ENCODE data around the gene CBX5.

CBX5 gene

DNA sequence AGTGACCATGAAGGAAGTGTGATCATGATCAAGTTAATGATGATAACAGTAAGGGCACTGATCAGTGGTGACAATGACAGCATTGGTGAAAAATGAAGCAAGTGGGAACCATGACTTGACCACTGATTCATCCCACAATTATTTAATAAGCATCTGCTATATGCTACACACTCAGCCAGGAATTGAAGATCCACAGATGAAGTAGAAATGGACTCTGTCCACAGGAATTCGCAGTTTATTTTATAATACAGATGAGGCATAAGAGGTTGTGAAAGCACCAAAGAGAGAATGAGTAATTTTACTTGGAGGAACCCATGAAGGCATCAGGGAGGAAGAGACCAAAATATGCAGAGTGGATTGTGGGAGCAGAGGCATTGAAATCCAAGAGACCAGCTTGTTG, 57.3 kb downstream of the CBX5 start:
- DNase-seq = no peak

DNA sequence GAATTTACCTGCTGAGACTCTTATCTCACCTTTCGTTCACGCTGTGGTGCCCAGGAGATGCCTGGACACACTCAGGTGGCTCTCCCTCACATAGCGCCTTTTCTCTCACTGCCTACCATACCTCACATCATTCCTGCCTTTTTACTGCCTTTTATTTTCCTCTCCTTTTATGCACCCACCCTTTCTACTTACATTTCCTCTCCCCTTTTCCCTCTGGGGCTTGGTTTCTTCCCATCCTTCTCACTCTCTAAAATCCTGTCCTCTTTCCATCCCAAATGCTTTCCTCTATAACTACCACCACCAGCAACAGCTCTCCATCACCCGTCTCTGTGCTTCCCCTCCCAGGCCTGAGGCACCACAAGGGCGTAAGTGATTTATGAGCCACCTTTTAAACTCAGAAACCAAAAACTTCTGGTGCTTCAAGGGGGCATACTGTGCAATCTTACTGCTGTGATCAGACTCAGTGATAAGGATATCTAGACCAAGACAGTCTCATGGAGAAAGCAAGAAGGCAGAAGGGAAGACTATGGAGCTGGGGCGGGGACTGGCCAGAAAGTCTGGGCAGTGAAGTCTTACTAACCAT, 58.4 kb downstream of the CBX5 start:
- DNase-seq = no peak

DNA sequence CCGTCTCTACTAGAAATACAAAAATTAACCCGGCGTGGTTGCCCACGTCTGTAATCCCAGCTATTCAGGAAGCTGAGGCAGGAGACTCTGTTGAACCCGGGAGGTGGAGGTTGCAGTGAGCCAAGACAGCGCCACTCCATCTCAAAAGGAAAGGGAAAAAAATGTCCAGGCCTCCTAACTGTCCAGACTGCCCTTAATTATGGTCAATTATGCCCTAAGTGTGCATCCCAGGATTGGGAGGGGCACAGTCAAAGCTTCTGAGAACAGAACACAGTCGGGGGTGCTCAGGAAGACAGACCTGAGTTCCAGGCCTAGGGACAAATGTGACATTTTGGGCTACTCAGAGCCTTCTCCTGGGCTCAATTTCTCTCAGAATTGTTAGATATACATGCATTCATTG, 59.4 kb downstream of the CBX5 start:
- DNase-seq = no peak

DNA sequence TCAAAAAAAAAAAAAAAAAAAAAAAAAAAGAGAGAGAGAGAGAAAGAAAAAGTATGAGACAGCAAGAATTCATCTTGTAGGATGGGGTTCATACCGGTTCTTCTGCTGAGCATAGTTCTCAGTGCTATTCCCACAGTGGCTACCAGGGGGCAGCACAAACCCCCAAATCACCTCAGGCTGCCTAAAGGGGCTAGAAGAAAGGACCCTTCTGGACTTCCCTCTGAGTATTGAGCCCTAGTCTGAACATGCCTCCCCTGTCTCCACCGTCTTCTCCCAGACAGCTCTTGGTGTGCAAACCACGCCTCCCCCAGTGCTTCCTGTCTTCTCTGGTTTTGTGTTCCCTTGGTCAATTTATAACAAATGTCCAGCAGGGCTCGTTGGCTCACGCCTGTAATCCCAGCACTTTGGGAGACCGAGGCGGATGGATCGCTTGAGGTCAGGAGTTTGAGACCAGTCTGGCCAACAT, 59.8 kb downstream of the CBX5 start:
- no peak for DNase-seq

DNA sequence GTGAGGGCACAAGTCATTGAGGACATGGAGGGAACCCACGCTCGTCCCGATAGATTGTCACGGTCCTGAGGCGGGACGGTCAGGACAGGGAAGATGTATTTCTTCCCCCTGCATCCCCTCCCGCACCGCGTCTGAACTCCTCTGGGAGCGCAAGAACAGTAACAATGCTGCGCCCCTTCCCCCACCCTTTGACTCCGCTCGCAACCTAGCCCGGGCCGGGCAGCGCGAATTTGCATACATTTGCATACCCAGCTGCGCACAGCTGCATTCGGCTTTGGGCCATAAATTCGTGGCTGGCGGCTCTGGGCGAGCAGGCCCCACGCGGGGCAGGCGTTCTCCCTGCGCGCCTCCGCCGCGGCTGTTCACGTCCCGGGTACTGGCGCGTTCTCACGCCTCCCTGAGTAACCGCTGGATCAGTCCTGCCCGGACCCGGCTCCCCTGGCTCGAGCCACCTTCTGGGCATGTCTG, 62.1 kb downstream of the CBX5 start:
- DNase-seq = no peak

DNA sequence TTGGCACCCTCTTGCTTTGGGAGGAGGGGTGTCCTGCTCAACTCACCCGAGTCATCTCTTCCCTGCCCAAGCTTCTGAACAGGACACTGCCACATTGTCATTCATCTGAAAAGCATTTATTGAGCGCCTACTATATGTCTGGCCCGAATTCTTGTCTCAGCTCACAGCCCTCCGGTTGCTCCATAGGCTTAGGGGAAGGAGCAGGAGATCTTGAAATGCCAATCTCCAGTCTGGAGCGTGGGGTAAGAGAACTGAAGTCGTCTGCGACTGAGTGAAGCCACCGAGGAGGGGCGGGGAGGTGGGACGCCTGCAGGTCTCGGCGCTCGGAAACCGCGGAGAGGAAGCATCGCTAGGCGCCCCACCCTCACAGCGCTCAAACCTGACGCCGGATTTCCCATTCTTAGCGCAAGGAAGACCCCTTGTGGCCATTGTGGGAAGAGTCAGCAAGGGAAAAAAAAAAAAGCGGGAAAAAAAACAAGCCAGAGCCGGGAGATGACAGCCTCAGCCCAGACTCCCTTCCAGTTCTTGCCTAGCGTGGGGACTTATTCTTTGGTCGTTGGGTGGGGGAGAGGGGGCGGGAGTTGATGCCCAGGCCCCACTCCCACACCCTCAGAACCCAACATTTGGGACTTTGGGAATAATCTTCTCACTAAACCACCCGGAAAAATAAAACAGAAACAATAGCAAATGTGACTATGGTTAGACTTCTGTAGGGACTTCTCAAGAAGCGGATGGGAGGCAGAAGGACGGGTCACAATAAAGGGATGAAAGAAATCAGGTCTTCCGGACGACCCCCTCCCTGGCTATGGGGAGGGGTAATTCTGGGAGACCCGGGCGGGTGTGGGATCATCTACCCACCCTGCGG, 62.9 kb downstream of the CBX5 start:
- DNase-seq = peak; percentile 48

DNA sequence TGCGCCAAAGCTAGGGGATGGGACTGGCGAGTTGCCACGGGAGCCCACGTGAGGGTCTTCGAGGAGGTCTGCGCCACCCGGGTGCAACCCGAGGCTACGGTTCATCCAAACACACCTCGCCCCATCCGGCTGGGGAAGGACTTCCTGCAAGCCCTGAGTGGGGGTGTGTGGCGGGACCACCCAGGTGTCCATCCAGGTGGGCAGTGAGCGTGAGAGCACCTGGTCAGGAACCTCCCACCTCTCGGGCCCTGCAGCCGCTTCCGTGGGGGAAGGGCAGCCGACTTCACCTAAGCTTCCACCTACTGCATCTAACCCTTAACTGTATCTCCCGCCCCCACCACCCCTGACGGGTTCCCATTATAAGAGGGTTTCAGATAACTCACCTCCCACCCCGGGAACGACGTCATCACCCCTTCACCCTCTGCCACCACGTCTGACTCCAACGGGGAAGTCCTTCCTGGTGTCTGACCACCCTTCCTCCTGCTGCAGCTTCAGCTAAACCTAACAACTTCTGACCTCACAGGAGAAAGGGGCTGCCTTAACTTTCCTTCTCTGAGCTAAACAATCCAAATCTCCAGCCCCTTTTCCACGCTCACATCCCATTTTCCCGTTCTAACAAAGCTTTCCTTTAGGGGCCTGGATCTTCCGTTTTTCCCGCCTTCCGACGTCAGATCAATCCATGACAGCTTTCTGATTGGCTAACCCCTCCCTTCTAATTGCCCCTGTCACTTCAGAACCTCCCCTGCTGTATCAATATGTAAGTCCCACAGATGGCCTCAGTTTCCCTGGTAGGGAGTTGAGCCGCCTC, 63.7 kb downstream of the CBX5 start:
- DNase-seq = no peak

DNA sequence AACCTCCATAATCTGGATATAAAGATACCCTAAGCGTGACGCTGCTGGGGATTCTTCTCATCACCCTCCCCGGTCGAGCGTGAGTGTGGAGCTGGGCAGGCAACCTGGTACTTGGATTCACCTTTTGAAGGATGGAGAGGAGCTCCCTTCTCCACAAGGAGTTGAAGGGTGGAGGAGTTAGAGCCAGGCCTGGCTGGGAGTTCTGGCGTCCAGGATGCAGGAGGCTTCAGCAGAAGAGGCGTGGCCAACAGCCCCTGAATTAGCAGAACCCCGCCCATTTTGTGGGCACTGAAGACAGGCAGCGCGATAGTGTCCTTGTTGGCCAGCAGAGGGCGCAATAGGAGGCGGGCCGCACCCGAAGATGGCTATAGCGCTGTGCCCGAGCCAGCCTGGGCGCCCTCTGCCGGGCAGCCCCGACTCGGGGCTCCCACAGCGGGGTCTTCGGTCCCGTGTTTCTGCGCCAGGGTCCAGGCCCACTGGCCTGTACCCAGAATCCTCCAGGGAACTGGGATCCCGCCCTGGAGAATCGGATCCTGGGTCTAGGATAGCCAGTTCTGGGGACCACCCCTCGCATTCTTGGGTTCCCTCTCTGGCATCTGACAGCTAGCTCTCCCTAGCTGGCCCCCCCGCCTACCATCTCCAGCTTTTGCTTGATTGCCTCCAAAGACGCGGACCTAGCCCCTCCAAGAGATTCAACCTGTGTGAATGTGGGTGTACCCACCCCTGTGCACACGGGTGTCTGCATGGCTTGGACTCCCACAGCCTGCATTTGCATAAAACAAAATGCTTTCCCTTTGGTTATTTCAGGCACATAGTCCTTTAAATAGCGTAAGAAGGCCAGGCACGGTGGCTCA, 65.1 kb downstream of the CBX5 start:
- peak; percentile 66 for DNase-seq

DNA sequence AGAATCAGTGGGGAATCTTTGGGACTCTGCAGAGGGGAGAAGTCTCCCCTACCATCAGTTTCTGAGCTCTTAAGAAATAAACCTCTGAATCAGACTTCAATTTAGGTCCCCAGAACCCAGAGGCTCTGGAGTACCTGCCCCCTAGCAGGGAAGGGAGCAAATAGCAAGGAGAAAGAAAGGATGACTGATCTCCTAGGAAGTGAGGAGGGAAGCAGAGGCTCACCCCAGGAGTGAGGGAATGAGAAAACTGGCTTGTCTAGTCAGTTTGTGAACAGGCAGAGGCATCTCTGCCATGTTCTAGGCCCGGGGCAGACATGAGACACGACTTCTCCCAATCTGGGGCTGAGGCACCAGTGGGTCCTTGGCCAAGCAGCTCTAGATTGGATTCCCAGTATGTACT, 66.8 kb downstream of the CBX5 start:
- DNase-seq = no peak

DNA sequence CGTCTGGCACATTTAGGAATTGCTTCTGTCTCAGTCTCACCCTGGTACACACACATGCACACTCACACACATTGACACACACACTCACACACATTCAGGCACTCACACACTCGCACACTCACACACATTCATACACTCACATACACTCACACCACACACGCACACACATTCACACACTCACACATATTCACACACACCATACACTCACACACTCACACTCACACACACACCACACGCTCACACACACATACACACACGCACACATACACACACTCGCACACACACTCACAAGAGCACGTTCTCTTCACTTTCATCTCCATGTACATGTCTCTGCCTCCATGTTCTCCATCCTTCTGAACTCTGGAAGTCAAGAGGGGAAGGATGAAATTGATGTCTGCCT, 68.0 kb downstream of the CBX5 start:
- DNase-seq = no peak

DNA sequence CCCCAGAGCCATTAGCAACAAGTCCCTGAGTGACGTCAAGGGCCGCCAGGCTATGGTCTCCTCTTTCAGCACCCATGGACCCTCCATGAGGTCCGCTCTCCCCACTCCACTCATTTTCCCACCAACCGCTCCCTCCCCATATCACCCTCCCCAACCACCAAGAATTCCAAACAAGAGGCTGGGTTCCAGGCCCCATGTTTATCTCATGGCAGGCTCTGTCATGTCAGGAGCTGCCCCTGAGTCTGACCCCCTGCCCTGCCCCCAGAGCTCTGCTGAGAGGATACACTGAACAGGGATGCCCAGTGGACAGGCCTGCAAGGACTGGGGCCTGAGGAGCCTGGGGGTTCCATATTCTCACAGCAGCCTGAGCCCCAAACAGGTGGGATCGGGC, 69.5 kb downstream of the CBX5 start:
- no peak for DNase-seq

DNA sequence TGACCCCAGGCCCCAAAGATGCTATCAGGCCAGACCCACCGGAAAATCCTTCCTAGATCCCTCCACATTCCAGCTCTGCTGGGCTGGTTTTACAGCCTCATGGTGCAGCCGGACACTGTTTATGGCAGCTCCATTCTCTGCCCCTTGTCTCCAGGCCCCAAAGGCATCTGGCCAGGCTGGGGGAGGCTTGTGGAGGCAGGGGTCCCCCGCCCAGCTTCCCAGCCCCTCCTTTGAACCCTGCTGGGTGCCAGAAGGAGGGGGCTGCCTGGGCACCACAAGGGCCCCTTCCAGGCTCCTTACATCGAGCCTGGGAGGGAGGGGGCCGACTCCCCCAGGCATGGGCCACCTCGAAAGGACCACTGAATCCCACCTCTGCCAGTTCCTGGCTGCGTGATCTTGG, 71.3 kb downstream of the CBX5 start:
- DNase-seq = no peak

DNA sequence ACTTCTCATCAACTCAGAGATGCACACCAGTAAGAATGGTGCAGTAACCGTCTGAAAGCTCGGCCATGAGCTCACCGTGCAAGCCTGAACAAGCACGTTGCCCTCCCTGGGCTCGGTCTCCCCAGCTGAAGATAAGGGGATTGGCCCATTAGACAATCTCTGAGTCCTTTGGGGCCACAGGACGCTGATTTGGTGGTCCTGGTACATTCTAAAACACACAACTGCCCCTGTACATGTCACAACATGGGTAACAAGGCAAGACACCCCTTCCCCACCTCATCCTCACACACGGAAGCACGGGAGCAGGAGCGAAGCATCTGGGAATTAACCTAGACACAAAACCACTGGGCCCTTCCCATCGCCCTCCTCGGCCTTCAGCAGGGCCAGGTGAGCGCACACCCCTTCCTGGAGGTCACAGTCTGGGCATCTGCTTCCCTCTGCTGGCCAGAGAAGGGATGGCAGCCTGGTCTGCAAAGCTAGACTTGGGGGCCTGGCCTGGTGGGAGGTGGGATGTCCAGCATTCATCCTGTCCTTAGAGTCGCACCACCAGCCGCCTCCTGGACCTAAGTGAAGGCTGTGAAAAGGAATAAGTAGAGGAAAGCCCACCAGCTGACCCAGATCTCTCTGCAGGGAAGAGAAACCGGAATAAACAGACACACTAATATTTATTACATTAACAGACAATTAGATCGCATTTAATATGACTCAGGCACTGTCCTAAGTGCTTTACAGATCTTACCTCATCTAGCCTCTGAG, 72.2 kb downstream of the CBX5 start:
- DNase-seq = no peak

DNA sequence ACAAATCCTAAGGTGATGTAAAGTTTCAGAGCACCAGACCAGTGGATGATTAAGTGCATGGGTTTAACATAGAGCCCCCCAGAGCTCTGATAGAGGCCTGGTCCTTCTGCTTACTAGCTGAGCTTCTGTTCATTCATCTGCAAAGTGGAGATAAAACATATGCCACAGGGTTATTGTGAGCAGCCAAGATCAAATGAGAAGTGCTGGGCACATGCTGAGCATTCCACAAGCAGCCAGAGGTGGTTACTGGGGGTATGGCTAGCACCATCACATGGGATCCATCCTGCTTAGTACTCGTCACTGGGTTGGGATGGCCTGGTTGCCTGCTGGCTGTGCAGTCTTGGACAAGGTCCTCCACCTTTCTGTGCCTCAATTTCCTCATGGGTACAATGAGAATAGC, 73.1 kb downstream of the CBX5 start:
- no peak for DNase-seq

DNA sequence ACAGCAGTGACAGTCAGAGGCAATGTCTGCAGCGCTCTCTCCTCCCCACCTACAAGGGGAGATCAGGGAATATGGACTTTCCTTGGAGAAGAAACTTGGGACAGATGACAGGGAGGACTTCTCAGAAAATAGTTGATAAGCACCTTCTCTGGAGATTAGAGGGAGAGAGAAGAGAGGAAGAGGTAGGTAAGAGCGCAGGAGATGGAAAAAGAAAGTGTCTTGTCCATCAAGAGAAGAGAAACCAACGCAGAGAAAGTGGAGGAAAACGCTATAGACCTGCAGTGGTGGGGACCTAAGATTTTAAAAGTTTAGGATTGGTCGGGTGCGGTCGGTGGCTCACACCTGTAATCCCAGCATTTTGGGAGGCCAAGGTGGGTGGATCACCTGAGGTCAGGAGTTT, 75.6 kb downstream of the CBX5 start:
- DNase-seq = no peak

DNA sequence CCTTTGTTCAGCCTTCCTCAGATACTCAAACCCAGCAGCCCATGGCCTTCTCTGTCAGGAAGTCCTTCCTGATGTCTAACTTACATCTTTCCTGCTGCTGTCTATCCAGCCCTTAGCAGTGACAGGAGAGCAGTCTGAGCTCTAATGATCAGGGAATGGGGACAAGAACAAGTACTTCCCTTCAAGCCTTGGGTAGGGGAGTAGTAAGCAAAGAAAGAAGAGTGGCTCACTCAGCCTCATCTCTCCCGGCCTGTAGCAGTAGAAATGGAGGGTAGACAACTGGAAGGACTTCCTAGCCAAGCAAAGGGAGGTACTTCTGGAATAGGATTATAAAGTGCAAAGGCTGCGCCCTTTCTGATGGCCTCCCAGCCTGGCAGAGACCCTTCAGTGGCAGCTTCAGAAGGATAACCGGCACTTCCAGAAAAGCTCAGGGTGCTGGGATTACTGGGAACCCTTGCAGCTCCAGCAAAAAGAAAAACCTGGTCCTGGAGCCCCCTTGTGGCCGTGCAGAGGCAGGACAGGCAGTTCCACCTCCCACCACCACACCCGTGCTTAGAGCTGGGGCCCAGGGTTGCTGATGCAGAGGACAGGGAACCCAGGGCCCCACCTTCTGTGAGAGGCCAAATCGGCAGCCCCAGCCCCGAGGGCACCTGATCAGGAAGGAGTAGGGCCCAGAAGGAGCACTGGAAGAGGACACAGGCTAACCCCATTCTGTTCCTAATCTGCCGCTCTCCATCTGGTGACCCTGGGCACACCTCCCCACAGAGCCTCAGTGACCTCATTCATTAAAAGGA, 78.7 kb downstream of the CBX5 start:
- no peak for DNase-seq

DNA sequence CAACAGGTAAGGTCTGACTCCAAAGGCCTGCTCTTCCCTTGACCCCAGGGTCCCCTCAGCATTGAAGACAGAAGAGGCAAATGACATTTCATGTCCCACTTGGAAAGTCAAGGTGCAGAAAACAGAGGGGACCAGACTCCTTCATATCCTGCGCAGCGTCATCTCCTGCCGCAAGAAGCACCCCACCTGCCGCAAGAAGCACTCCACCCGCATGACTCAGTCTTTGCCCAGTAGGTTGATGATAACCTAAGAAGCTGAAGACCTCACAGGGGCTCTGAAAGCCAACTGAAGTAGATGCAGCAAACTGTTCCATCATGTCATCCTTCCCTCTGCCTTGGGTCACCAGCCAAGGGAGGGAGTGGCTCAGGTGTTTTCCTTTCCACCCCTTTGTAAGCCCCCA, 79.5 kb downstream of the CBX5 start:
- no peak for DNase-seq

DNA sequence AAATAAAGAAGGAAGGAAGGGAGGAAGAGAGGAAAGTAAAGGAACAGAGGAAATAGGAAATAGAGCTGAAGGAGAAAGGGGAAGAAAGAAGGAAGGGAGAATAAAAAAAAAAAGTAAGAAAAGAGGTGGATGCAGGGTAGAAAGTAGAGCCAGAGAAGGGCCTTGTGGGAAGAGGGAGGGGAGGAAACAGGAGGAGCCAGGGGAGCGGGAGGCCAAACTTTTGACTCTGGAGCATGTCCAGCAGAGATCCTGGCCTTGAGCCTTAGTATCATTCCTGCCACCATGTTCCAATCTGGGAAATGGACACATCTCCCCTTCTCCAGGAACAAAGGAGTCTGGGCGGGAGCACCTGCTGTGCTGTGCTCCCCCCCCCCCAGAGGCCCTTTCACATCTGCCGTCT, 80.0 kb downstream of the CBX5 start:
- DNase-seq = no peak

DNA sequence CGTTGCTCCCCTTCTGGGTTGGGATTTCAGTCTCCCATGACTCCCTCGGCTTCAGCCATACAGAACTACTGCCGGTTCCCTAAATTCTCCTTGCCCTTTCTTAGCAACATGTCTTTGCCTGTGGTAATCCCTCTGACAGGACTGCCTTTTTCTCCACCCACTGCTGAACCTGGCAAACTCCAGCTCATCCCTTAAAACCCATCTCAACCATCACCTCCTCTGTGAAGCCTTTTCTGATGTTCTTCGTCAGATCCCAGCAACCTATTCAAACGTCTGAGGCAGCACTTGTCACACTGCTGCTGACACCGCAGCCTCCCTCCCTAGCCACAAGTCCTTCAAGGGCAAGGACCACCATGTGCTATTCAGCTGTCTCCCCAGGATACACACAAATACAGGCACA, 80.9 kb downstream of the CBX5 start:
- DNase-seq = no peak

DNA sequence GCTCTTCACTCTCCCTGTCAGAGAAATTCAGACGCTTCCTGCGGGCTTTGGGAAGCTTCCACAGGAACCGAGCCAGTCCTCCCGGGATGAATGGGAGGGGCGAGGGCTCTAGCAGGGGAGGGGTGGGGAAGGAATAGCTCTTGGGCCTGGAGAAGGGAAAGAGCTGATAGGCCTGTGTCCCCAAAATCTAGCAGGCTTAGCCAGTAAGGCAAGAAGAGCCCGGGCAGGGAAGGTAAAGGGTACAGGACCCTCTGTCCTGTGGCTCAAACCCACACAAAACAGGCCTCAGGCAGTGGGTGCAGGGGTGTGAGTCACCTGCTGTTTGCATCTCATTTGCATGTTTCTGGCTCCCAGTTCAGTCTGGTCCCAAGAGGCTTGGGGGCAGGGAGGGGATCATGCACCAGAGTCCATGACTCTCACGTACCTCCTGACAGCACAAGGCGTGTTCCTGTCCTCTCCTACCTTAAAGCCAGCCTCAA, 82.5 kb downstream of the CBX5 start:
- DNase-seq = no peak

DNA sequence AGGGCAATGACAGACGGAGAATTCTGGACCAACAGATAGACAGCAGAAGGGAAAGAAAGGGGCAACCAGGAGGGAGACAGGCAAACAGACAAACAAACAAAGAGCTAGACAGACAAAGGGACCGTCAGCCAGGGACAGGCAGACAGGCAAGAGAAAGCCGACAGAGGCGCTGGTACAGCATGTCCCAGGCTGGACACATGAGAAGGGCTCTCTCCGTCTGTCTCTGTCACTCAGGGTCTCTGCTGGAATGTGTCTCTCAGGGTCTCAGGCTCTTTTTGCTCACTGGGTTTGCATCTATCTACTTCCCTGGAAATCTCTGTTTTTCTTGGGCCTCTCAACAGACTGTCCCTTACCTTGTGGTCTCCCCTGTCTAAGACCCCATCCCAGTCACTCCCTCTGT, 82.9 kb downstream of the CBX5 start:
- no peak for DNase-seq
